HepG2 (cell line): Measurements from ENCODE around the gene AHCY. TPM values are rescaled to one million over a fixed set of nuclear protein-coding genes. Genes with fewer than 3 reads are reported as not detected.

Source experiments
- ATAC-seq: fragments of 200-7000 bp; cut with Tn5 transposase; 3 replicates; pipeline ENCODE4 v1.9.1; 2020; ENCODE audit warnings: mild to moderate bottlenecking, moderate library complexity
- BruUV-seq: library from RNA; stranded (reverse); fragments of 400-500 nt; replicated peaks from 2 replicates; lab custom pipeline; 2021; lab: Mats Ljungman, UMichigan
- CTCF ChIA-PET: fragments of 300-600 bp; formaldehyde crosslinking; extraction: SDS; loops from one replicate; lab custom pipeline; 2021; ENCODE audit warnings: low total read pairs, inconsistent platforms, low intra/inter-chr PET ratio; lab: Yijun Ruan, JAX
- POLR2A ChIA-PET: fragments of 350-600 bp; sonication (Branson Sonifier 250); formaldehyde crosslinking; loops from one replicate; lab custom pipeline; 2020; ENCODE audit warnings: antibody characterized with exemption, inconsistent platforms; lab: Yijun Ruan, JAX
- DNase-seq: peaks from one replicate; pipeline ENCODE4 v3.0.0-alpha.2; 2015; ENCODE audit warnings: low spot score
- FAIRE-seq: peaks from 3 replicates; lab custom pipeline; 2011; peaks lifted over from hg19 to GRCh38; lab: Jason Lieb, UNC
- H2AFZ ChIP-seq: one replicate; pipeline ENCODE4 v1.6.1; 2011; ENCODE audit warnings: low read length, inconsistent platforms
- H3K27ac ChIP-seq: fragments of 300-600 bp; 3 replicates; pipeline ENCODE4 v1.8.0; 2011; ENCODE audit warnings: mixed run types, mild to moderate bottlenecking, mixed read lengths, low read length, inconsistent platforms; ENCODE audit not compliant: insufficient read depth; ENCODE audit errors: extremely low read length
- H3K27me3 ChIP-seq, 2 experiments: fragments of 200-600 bp in 1 of 2; 2 replicates in 1 of 2; 3 replicates in 1 of 2; pipeline versions ENCODE4 v1.6.0 to v1.8.0; 2011; ENCODE audit warnings: low read length in 2 of 2, mild to moderate bottlenecking in 2 of 2, moderate library complexity in 2 of 2, inconsistent platforms in 1 of 2; ENCODE audit not compliant: insufficient read depth in 2 of 2, control insufficient read depth in 1 of 2
- H3K36me3 ChIP-seq, 2 experiments: fragments of 200-600 bp in 1 of 2; replicated peaks in 1 of 2; 2 replicates in 1 of 2; 3 replicates in 1 of 2; pipeline versions ENCODE4 v1.5.1 to v1.8.0; 2011; ENCODE audit warnings: low read length in 2 of 2, inconsistent platforms in 1 of 2; ENCODE audit not compliant: insufficient read depth in 2 of 2, control insufficient read depth in 1 of 2
- H3K4me1 ChIP-seq: 2 replicates; pipeline ENCODE4 v1.5.1; 2012; ENCODE audit warnings: low read length, inconsistent platforms; ENCODE audit not compliant: insufficient read depth
- H3K4me2 ChIP-seq: 2 replicates; pipeline ENCODE4 v1.6.0; 2011; ENCODE audit warnings: low read depth, low read length, inconsistent platforms
- H3K4me3 ChIP-seq, 3 experiments: fragments of 200-600 bp in 1 of 3; sonication (generic), shearing (Covaris generic) in 1 of 3; replicated peaks in 1 of 3; 2 replicates each; pipeline ENCODE4 v1.5.1; 2011 to 2016; ENCODE audit warnings: low read length in 3 of 3, inconsistent platforms in 2 of 3, low read depth in 2 of 3, mild to moderate bottlenecking in 2 of 3, control low read depth in 1 of 3, mixed read lengths in 1 of 3; ENCODE audit not compliant: insufficient read depth in 1 of 3
- H3K79me2 ChIP-seq: one replicate; pipeline ENCODE4 v1.6.1; 2011; ENCODE audit warnings: low read length, inconsistent platforms; ENCODE audit not compliant: insufficient read depth
- H3K9ac ChIP-seq: 2 replicates; pipeline ENCODE4 v1.6.0; 2011; ENCODE audit warnings: mild to moderate bottlenecking, low read depth, low read length, inconsistent platforms; ENCODE audit not compliant: insufficient read depth
- H3K9me3 ChIP-seq: 2 replicates; pipeline ENCODE4 v1.5.1; 2012; ENCODE audit warnings: mild to moderate bottlenecking, low read length
- H4K20me1 ChIP-seq: 2 replicates; pipeline ENCODE4 v1.6.0; 2011; ENCODE audit warnings: inconsistent platforms, mild to moderate bottlenecking, low read length, moderate library complexity; ENCODE audit not compliant: insufficient read depth
- EHMT2 ChIP-seq: fragments of 200-600 bp; sonication (generic); IDR thresholded peaks from 2 replicates; pipeline ENCODE4 v1.7.0; 2017; ENCODE audit warnings: antibody characterized with exemption, low read depth, low read length, borderline replicate concordance
- FOXJ3 ChIP-seq: sonication (generic); formaldehyde crosslinking; IDR thresholded peaks from 2 replicates; pipeline ENCODE4 v1.4.0; 2020; ENCODE audit warnings: missing genetic modification reagents, mild to moderate bottlenecking, borderline replicate concordance
- HMGA1 ChIP-seq: sonication (generic); formaldehyde crosslinking; conservative IDR thresholded peaks from 2 replicates; pipeline ENCODE4 v1.4.0; 2020; ENCODE audit warnings: missing genetic modification reagents
- HNF4G ChIP-seq, 2 experiments: sonication (generic) in 1 of 2; formaldehyde crosslinking in 1 of 2; IDR thresholded peaks; 2 replicates each; pipeline versions ENCODE4 v1.4.0 to v1.6.1; 2011 to 2020; ENCODE audit warnings: borderline replicate concordance in 2 of 2, low read depth in 2 of 2, mild to moderate bottlenecking in 2 of 2, low read length in 1 of 2, missing genetic modification reagents in 1 of 2, moderate library complexity in 1 of 2
- POLR2G ChIP-seq: fragments of 200-400 bp; formaldehyde crosslinking; IDR thresholded peaks from 2 replicates; pipeline ENCODE4 v1.6.1; 2018; ENCODE audit warnings: mild to moderate bottlenecking, low read depth, low read length, moderate library complexity
- SMAD9 ChIP-seq: sonication (generic); formaldehyde crosslinking; IDR thresholded peaks from 2 replicates; pipeline ENCODE4 v1.5.1; 2020; ENCODE audit warnings: mild to moderate bottlenecking, missing genetic modification reagents
- SSRP1 ChIP-seq: IDR thresholded peaks from 2 replicates; pipeline ENCODE4 v1.6.1; 2016; ENCODE audit warnings: control low read depth
- TEAD3 ChIP-seq: optimal IDR thresholded peaks from 2 replicates; pipeline ENCODE3; 2016; ENCODE audit warnings: borderline replicate concordance
- ZBTB3 ChIP-seq: sonication (generic); formaldehyde crosslinking; IDR thresholded peaks from 2 replicates; pipeline ENCODE4 v1.4.0; 2020; ENCODE audit warnings: low read depth, mild to moderate bottlenecking, moderate library complexity, missing genetic modification reagents, borderline replicate concordance
- ZMYM4 ChIP-seq: sonication (generic); formaldehyde crosslinking; IDR thresholded peaks from 2 replicates; pipeline ENCODE4 v1.8.1; 2023; ENCODE audit warnings: mild to moderate bottlenecking, missing genetic modification reagents
- ZNF253 ChIP-seq: sonication (generic); formaldehyde crosslinking; IDR thresholded peaks from 2 replicates; pipeline ENCODE4 v1.8.0; 2022; ENCODE audit warnings: mild to moderate bottlenecking, missing genetic modification reagents, borderline replicate concordance
- ZNF280B ChIP-seq: sonication (generic); formaldehyde crosslinking; IDR thresholded peaks from 2 replicates; pipeline ENCODE4 v1.5.0; 2020; ENCODE audit warnings: missing genetic modification reagents, mild to moderate bottlenecking, borderline replicate concordance
- ZNF292 ChIP-seq: sonication (generic); formaldehyde crosslinking; IDR thresholded peaks from 2 replicates; pipeline ENCODE4 v1.8.1; 2022; ENCODE audit warnings: mild to moderate bottlenecking, low read depth, missing genetic modification reagents, borderline replicate concordance
- ZNF547 ChIP-seq: sonication (generic); formaldehyde crosslinking; IDR thresholded peaks from 2 replicates; pipeline ENCODE4 v1.5.1; 2020; ENCODE audit warnings: mild to moderate bottlenecking, missing genetic modification reagents
- ZNF549 ChIP-seq: sonication (generic); formaldehyde crosslinking; IDR thresholded peaks from 2 replicates; pipeline ENCODE4 v1.5.0; 2020; ENCODE audit warnings: missing genetic modification reagents
- ZNF879 ChIP-seq: sonication (generic); formaldehyde crosslinking; IDR thresholded peaks from 2 replicates; pipeline ENCODE4 v1.8.1; 2023; ENCODE audit warnings: missing genetic modification reagents
- ZNF883 ChIP-seq: sonication (generic); formaldehyde crosslinking; IDR thresholded peaks from 2 replicates; pipeline ENCODE4 v1.5.1; 2020; ENCODE audit warnings: mild to moderate bottlenecking, missing genetic modification reagents; ENCODE audit errors: not compliant biosample characterization
- ZSCAN25 ChIP-seq: sonication (generic); formaldehyde crosslinking; IDR thresholded peaks from 2 replicates; pipeline ENCODE4 v1.8.0; 2022; ENCODE audit warnings: mild to moderate bottlenecking, missing genetic modification reagents
- WGBS: methylation state at CpG from one replicate; pipeline ENCODE4 v1.1.6; 2017; ENCODE audit warnings: low lambda C conversion rate; 5-methylcytosine and 5-hydroxymethylcytosine counted together
- in situ Hi-C: cut with HindIII; loops from 2 replicates; pipeline ENCODE4 v1.10.0; 2017; ENCODE audit warnings: low pct_unique_long_range_greater_than_20kb; ENCODE audit not compliant: extremely low pct_ligation_motif_present
- intact Hi-C: fragments of 100-400 bp; cut with micrococcal nuclease; formaldehyde crosslinking; loops from one replicate; pipeline ENCODE4 v1.10.0; 2022; ENCODE audit not compliant: unreplicated experiment
- polyA plus RNA-seq, 8 experiments: library from polyadenylated mRNA; depleted of rRNA in 3 of 8; stranded (reverse) in 7 of 8; unstranded in 1 of 8; fragments of >200 nt; fragmentation: Illumina TruSeq in 4 of 8; extraction: Trizol in 4 of 8; gene quantifications; 2 replicates each; pipeline versions ENCODE4 v1.2.1 to v1.2.3, GENCODE V29; 2011 to 2016; ENCODE audit warnings: low read depth in 4 of 8, missing spikeins in 1 of 8, mixed read lengths in 1 of 8; ENCODE audit not compliant: insufficient read depth in 1 of 8
- total RNA-seq, 5 experiments: library from RNA; depleted of rRNA; stranded (reverse); fragments of >200 nt; fragmentation: Illumina TruSeq; extraction: Trizol; gene quantifications; 2 replicates each; pipeline ENCODE4 v1.2.3, GENCODE V29; 2016; ENCODE audit warnings: low read depth in 1 of 5
- TF ChIP-seq, protein P1 (sequence below), 2 experiments: fragments of 450-650 bp in 1 of 2; sonication (generic) in 1 of 2; formaldehyde crosslinking; IDR thresholded peaks; 2 replicates each; pipeline versions ENCODE4 v1.5.0 to v1.8.0; 2020 to 2022; ENCODE audit warnings: mild to moderate bottlenecking in 1 of 2, missing genetic modification reagents in 1 of 2

AHCY gene
- total and polyA plus RNA-seq, 2 of the 13 experiments (the other 11 are each of a cell fraction or from before 2014, with no cell fraction given), result 407 to 419 TPM

GRCh38 chr20:34345402-34345736 lies 42.2 kb upstream of the AHCY start (continued):
- peak; percentile 15; the same call in 1 of the 2 replicates for TF ChIP-seq HNF4G (IDR thresholded peaks at IDR 0.05; ENCODE audit: borderline replicate concordance, low read depth, low read length)
- TF ChIP-seq HNF4G (CRISPR knock-in tag; IDR thresholded peaks at IDR 0.05; ENCODE audit: borderline replicate concordance, low read depth), result no peak
- peak; percentile 38 for TF ChIP-seq ZNF883 (CRISPR knock-in tag)
- TF ChIP-seq SSRP1, result no peak
- TF ChIP-seq ZNF549 (CRISPR knock-in tag), result no peak
- TF ChIP-seq ZNF280B (CRISPR knock-in tag), result no peak
- no peak for TF ChIP-seq ZNF292 (CRISPR knock-in tag)
- TF ChIP-seq ZNF879 (CRISPR knock-in tag), result no peak

DNA sequence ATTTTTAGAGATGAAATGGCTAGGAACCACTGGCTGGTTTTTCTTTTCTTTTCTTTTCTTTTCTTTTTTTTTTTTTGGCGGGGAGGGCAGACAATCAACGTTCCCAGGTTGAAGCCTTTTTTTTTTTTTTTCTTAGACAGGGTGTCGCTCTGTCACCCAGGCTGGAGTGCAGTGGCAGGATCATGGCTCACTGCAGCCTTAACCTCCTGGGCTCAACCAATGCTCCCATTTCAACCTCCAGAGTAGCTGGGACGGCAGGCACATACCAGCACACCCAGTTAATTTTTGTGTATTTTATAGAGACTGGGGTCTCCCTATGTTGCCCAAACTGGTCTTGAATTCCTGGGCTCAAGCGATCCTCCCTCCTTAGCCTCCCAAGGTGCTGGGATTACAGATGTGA lies 41.1 kb upstream of the AHCY start:
- Histone ChIP-seq H3K36me3 (no peaks in the 10 kb centered on the region), H3K4me2 (peak overlapping the region; percentile 75), H4K20me1 (no peaks in the 10 kb centered on the region), H3K27me3 (no peaks in the 10 kb centered on the region), H2AFZ (no peak overlapping the region), H3K4me1 (peaks cover 61% of the 10 kb centered on the region), H3K9me3 (no peaks in the 10 kb centered on the region), H3K27ac (no peak overlapping the region), H3K9ac (no peak overlapping the region; the same call in 1 of the 2 replicates), H3K4me3 (peak overlapping the region in 2 of 3 experiments; percentile 27 to 40; a peak in 3 of 6 replicates), H3K79me2 (no peaks in the 10 kb centered on the region)
- 26% methylated on average over 5 of the region's 5 CpGs for WGBS
- no TSS peak for BruUV-seq
- FAIRE-seq, result no peak
- POLR2A ChIA-PET, result interaction anchor here (1.5 to 4.5 kb wide), 4 partner anchors 9 to 33 kb away, joined by 5 to 46 read pairs (median 15); partner anchors contain the start of gene ITCH
- in situ Hi-C loops (no loop called here), intact Hi-C loops (loop anchor here (2.0 kb wide), 1 partner anchor 19 kb away; the partner anchor contains the start of gene ITCH)
- no peak for DNase-seq
- ATAC-seq, result peak; percentile 54
- CTCF ChIA-PET, result interaction anchor here (0.6 to 1.4 kb wide), 2 partner anchors 31 to 44 kb away, joined by 3 read pairs; no protein-coding TSS in a partner anchor
- TF ChIP-seq EHMT2 (no peak), ZNF547 (CRISPR knock-in tag) (0 out of 2 replicates have a peak, but pooled peaks have one; percentile 25), ZSCAN25 (peak; percentile 29; the same call in 1 of the 2 replicates), POLR2G (no peak), SMAD9 (CRISPR knock-in tag) (no peak), FOXJ3 (CRISPR knock-in tag) (no peak), HMGA1 (CRISPR knock-in tag) (no peak), TEAD3 (CRISPR knock-in tag) (peak; percentile 56), ZNF253 (CRISPR knock-in tag) (0 out of 2 replicates have a peak, but pooled peaks have one; percentile 38), ZBTB3 (no peak), ZMYM4 (no peak)
- TF ChIP-seq, protein P1, sequence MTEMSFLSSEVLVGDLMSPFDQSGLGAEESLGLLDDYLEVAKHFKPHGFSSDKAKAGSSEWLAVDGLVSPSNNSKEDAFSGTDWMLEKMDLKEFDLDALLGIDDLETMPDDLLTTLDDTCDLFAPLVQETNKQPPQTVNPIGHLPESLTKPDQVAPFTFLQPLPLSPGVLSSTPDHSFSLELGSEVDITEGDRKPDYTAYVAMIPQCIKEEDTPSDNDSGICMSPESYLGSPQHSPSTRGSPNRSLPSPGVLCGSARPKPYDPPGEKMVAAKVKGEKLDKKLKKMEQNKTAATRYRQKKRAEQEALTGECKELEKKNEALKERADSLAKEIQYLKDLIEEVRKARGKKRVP (CRISPR knock-in tag; IDR thresholded peaks at IDR 0.05), result no peak
